Esophagus muscularis mucosa (tissue), 4 donors: ENCODE data around the gene ELP4.

Source experiments
- CTCF ChIP-seq, 3 experiments: fragments of 200-600 bp in 2 of 3; fragments of 450-650 bp in 1 of 3; sonication (generic) in 2 of 3; IDR thresholded peaks; one replicate each; pipeline ENCODE4 v1.5.1; 2017 to 2019; ENCODE audit warnings: antibody characterized with exemption in 3 of 3, mild to moderate bottlenecking in 2 of 3, moderate library complexity in 1 of 3
- EP300 ChIP-seq: sonication (generic); formaldehyde crosslinking; IDR thresholded peaks from one replicate; pipeline ENCODE4 v1.6.1; 2017; ENCODE audit warnings: antibody characterized with exemption
- POLR2A ChIP-seq: fragments of 450-650 bp; IDR thresholded peaks from one replicate; pipeline ENCODE4 v1.6.1; 2017; ENCODE audit warnings: antibody characterized with exemption, moderate library complexity, mild to moderate bottlenecking, low read depth
- POLR2AphosphoS5 ChIP-seq, 2 donors: sonication (generic); formaldehyde crosslinking; IDR thresholded peaks; one replicate each; pipeline ENCODE4 v1.6.1; 2017; ENCODE audit warnings: antibody characterized with exemption in 2 of 2

DNA sequence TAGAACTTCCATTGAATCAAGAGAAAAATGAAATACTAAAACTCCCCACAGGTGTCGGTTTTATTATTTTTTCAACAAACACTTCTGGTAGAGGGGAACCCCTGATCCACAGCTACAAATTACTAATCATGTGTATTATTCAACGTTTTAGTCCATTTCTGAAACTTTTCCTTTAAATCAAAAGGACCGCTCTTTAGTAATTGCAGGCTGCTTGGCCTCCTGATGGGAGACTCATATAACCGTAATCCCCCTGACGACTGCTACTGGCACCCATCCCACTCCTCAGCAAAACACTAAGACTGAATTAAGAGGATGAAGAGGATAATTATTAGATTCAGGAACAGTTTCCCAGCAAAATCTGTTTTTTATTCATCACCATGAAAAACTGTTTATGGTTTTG lies 255.2 kb downstream of the ELP4 start:
- TF ChIP-seq POLR2AphosphoS5 (IDR thresholded peaks at IDR 0.05) (no peak), CTCF (IDR thresholded peaks at IDR 0.05) (no peak), POLR2A (no peak), EP300 (no peak)
